Stomach smooth muscle (tissue), 2 donors: Measurements from ENCODE around the gene TSHR.
A peak's percentile ranks its signal among the peaks of the same experiment; 100 is the strongest.

Source experiments
- H3K27ac ChIP-seq: one replicate; pipeline ENCODE4 v1.7.0; 2013; ENCODE audit warnings: mild to moderate bottlenecking, low read length, inconsistent platforms
- H3K27me3 ChIP-seq, 2 donors: one replicate each; pipeline ENCODE4 v1.7.0; 2013; ENCODE audit warnings: low read length in 2 of 2; ENCODE audit not compliant: insufficient read depth in 2 of 2, control insufficient read depth in 1 of 2
- H3K36me3 ChIP-seq, 2 donors: one replicate each; pipeline ENCODE4 v1.7.0; 2013; ENCODE audit warnings: low read length in 2 of 2; ENCODE audit not compliant: control insufficient read depth in 2 of 2, insufficient read depth in 2 of 2
- H3K4me1 ChIP-seq: one replicate; pipeline ENCODE4 v1.7.0; 2013; ENCODE audit warnings: low read length; ENCODE audit not compliant: control insufficient read depth, insufficient read depth
- H3K4me3 ChIP-seq, 2 donors: one replicate each; pipeline ENCODE4 v1.7.0; 2013; ENCODE audit warnings: low read length in 2 of 2
- H3K9ac ChIP-seq, 2 donors: one replicate each; pipeline ENCODE4 v1.7.0; 2013; ENCODE audit warnings: low read length in 2 of 2, mild to moderate bottlenecking in 1 of 2
- H3K9me3 ChIP-seq, 2 donors: one replicate each; pipeline ENCODE4 v1.7.0; 2013; ENCODE audit warnings: low read length in 2 of 2; ENCODE audit not compliant: control insufficient read depth in 2 of 2
- donor health status: healthy.
- donor health status: Pancreatic carcinoma.

Gene TSHR

DNA sequence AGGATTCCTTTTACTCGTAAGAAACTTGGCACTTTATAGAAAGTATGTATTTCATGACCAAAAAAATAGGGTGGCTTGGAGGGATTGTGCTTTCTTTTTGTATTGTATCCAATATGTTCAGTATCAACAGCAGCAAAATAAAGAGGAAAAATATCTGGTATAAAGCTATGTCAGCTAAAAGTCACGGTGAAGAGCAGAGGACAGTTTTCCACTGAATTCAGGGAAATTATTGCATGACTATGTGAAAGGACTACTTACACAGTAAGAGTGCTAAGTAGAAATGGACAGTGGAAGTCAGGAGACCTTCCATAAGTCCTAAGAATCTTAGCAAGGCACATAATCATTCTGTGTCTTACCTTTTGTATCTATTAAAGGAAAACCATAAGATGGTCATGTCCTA, 19.3 kb downstream of the TSHR start:
- Histone ChIP-seq H3K9ac (no peak overlapping the region), H3K9me3 (no peaks in the 10 kb centered on the region), H3K4me3 (no peak overlapping the region), H3K27me3 (no peaks in the 10 kb centered on the region), H3K27ac (peak overlapping the region; percentile 56), H3K4me1 (peaks cover 5% of the 10 kb centered on the region), H3K36me3 (no peaks in the 10 kb centered on the region)

DNA sequence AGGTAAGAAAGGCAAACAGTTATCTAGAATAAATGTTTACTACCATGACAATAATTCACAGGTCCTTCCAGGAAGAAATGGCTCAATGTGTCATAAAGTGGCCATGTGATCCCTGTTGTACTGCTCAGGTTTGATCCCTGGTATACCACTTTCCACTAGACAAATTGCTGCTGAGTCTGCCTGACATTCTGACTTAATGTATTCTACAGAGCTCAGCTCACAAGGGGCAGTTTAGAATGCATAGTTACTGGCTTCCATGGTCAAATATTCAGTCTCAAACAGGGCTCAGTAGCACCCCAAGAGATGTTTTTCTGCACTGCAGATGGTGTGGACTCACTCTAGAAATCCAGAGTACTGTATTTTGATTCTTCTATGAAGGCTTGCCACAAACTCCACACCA, 21.8 kb downstream of the TSHR start:
- no peak overlapping the region for H3K27ac ChIP-seq
- peaks cover 5% of the 10 kb centered on the region for H3K4me1 ChIP-seq

DNA sequence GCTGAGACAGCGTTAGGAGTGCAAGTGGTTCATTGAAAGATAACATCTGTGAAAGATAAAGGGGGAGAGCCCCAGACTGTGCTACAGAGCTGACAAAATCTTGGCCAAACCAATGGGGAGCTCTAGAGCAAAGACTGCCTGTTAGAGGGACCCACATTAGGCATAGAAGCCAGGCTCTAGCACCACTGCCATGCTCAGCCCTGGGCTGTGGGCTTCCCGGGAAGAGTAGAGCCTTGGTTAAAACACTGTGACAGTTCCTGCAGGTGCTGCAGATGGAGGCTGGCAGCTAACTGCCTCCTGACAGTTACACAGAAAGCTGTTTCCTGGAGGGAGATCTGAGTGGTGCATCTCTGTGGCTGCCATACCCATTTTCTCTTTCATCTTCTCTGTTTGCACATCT, 23.0 kb downstream of the TSHR start:
- H3K9me3 ChIP-seq: no peaks in the 10 kb centered on the region
- H3K4me1 ChIP-seq: peaks cover 5% of the 10 kb centered on the region
- no peak overlapping the region for H3K9ac ChIP-seq
- H3K27me3 ChIP-seq: peaks cover 0 to 3% of the 10 kb centered on the region in 2 donors
- H3K4me3 ChIP-seq: no peak overlapping the region
- no peaks in the 10 kb centered on the region for H3K36me3 ChIP-seq
- H3K27ac ChIP-seq: no peak overlapping the region

More for the DNA sequence above, 21.8 kb downstream of the TSHR start:
- Histone ChIP-seq H3K36me3 (no peaks in the 10 kb centered on the region), H3K27me3 (peaks cover 0 to 3% of the 10 kb centered on the region in 2 donors), H3K9ac (no peak overlapping the region), H3K9me3 (no peaks in the 10 kb centered on the region), H3K4me3 (no peak overlapping the region)

DNA sequence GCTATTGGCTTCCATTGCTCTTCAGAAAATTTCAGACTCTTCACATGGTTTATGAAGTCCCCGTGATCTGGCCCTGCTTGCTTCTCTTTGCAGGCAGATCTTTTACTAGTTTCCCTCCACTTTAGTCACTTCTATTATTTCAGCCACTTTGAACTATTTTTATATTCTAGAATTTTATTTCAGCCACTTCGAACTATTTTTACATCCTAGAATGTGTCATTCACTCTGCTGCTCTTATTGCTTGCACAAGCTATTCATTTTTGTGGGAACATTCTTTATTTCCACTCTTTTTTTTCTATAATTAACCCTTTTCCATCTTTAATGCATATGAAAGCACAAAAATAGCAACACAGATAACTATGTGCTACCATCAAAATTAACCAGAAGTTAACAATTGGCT, 24.5 kb downstream of the TSHR start:
- Histone ChIP-seq H3K36me3 (no peaks in the 10 kb centered on the region), H3K4me1 (no peaks in the 10 kb centered on the region), H3K9me3 (no peaks in the 10 kb centered on the region), H3K27me3 (peaks cover 0 to 3% of the 10 kb centered on the region in 2 donors), H3K27ac (no peak overlapping the region), H3K4me3 (no peak overlapping the region), H3K9ac (no peak overlapping the region)

DNA sequence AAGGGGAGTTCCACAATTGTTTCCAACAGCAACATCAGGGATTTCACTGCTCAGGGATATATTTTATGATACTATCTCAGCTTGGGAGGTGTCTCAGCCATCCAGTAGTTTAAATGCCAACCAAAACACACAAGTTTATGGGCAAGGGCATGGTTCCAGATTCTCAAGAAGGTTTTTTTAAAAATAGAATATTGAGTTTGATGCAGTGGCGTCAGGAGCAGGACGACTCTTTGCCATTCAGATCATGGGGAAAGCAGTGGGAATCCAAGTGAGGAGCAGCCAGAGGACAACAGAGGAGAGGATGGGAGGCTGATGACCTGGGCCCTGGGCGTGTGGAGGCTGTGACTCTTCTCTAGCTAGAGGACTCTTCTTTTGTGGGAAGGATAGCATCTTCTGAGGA, 25.7 kb downstream of the TSHR start:
- Histone ChIP-seq H3K4me3 (no peak overlapping the region), H3K9ac (no peak overlapping the region), H3K27ac (no peak overlapping the region), H3K4me1 (no peaks in the 10 kb centered on the region), H3K9me3 (no peaks in the 10 kb centered on the region), H3K36me3 (no peaks in the 10 kb centered on the region), H3K27me3 (peaks cover 0 to 3% of the 10 kb centered on the region in 2 donors)

DNA sequence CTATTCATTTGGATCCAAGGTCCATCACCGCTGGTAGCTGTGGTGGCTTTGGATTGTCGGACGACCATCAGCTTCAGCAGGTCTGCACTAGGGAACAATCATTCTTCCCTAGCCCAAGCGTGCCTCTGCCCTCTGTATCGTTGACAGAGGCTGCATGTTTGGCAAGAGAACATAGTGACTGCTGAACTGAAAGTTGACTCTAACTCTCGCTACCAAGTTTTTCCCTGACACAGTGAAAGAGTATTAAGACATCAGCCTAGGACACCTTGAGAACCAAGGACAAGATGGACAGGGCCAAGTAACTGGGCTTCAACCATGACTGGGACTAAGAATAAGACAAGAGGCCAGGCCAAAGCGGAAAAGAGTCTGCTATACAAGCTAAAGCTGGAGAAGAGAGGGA, 26.3 kb downstream of the TSHR start:
- H3K27ac ChIP-seq: no peak overlapping the region
- H3K9me3 ChIP-seq: no peaks in the 10 kb centered on the region
- H3K4me1 ChIP-seq: no peaks in the 10 kb centered on the region
- H3K36me3 ChIP-seq: no peaks in the 10 kb centered on the region
- H3K9ac ChIP-seq: no peak overlapping the region
- peaks cover 0 to 3% of the 10 kb centered on the region in 2 donors for H3K27me3 ChIP-seq
- no peak overlapping the region for H3K4me3 ChIP-seq

DNA sequence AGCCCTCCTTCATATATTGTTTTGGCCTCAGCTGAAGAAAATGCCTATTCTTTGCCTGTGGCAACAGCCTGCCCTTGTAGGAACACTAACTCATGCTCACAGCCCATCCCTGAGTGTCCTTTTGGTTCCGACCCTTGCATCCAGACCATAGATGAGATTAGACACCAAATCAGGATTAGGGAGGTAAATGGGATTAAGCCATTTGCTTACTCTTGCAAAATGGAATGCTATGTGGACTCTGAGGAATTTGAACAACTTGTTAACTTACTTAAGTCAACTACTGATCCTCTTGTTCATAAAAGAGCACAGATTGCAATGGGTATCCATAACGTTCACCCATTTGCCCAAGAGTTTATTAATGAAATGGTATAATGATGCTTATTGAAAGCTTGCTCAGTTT, 27.3 kb downstream of the TSHR start:
- Histone ChIP-seq H3K4me3 (no peak overlapping the region), H3K9me3 (no peaks in the 10 kb centered on the region), H3K36me3 (no peaks in the 10 kb centered on the region), H3K27ac (no peak overlapping the region), H3K27me3 (peaks cover 0 to 3% of the 10 kb centered on the region in 2 donors), H3K9ac (no peak overlapping the region), H3K4me1 (no peaks in the 10 kb centered on the region)

DNA sequence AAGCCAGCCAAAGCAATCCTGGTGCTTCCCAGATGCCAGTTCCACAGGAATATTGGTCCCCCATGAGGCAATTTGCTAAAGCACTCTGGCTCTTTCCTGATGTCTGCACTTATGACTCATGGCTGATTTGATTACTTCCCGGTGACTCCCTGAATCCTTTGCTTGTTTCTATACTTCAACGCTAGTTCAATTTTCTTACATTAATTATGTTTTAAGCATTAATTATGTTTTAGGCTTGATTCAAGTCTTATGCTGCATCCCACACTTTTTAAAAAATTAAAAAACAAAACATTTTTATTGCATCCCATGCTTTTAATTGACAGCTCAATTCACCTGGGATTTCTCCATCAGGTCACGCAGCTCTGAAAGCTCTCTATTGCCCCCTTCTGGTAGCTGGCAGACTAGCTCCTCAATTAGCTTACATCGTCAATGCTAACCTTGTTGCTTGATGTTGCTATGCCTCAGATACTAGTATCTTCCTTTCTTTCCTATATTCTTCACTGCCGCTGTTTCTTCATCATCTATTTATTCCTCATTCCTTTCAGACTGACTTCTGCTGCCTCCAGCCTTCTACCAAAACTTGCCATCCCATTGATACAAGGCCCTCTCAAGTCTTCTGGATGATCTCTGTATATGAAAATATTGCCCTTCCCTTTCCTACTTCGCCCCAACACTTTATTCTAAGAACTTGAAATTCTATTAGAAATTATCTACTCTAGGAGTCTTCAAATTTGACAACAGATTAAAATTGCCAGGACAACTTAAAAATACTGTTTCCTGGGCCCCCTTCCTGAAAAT, 32.0 kb downstream of the TSHR start:
- Histone ChIP-seq H3K9ac (no peak overlapping the region), H3K36me3 (no peaks in the 10 kb centered on the region), H3K27me3 (peaks cover 0 to 4% of the 10 kb centered on the region in 2 donors), H3K4me3 (no peak overlapping the region), H3K9me3 (no peaks in the 10 kb centered on the region), H3K27ac (no peak overlapping the region), H3K4me1 (no peaks in the 10 kb centered on the region)

DNA sequence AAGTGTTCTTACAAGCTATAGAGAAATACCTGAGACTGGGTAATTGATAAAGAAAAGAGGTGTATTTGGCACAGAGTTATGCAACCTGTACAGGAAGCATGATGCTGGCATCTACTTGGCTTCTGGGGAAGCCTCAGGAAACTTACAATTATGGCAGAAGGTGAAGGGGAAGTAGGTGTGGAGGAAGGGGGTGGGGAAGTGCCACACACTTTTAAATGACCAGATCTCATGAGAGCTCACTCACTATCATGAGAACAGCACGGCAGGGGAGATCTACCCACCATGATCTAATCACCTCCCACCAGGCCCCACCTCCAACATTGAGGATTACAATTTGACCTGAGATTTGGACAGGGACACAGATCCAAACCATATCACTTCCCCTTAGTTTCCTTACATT, 32.8 kb downstream of the TSHR start:
- H3K4me3 ChIP-seq: no peak overlapping the region
- H3K27ac ChIP-seq: no peak overlapping the region
- no peaks in the 10 kb centered on the region for H3K4me1 ChIP-seq
- H3K36me3 ChIP-seq: no peaks in the 10 kb centered on the region
- H3K9ac ChIP-seq: no peak overlapping the region
- no peaks in the 10 kb centered on the region for H3K9me3 ChIP-seq
- H3K27me3 ChIP-seq: peaks cover 0 to 4% of the 10 kb centered on the region in 2 donors

DNA sequence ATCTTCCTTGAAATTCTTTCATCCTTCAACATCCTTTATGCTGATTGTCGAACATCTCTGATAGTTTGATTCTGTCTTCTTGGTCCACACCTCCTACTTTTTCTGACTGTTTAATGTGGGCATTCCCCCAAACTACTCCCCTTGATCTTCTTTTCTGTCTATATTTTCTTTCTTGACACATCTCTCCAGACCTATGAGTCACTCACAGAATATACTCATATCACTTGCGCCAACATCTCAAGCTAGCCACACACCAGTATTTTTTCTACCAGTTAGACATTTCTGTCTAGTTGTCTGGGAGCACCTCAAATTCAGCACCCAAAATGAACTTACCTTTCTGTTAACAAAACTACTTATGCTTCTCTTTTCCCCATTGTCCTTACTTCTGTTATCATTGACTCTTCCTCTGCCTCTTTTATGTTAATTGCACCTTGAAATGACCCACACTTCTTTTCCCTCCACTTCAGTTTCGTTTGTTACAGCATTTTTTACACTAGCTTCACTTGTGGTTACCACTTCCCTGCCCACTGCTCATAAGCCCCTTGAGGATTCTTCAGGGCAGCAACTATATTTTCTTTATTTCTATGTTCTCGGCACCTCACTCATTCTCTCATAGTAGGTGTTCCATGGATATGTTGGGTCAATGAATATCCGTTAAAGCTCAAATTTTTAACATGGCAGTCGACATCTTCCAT, 33.5 kb downstream of the TSHR start:
- Histone ChIP-seq H3K4me1 (no peaks in the 10 kb centered on the region), H3K27ac (no peak overlapping the region), H3K27me3 (peaks cover 0 to 4% of the 10 kb centered on the region in 2 donors), H3K9me3 (no peaks in the 10 kb centered on the region), H3K36me3 (no peaks in the 10 kb centered on the region), H3K4me3 (no peak overlapping the region), H3K9ac (no peak overlapping the region)

DNA sequence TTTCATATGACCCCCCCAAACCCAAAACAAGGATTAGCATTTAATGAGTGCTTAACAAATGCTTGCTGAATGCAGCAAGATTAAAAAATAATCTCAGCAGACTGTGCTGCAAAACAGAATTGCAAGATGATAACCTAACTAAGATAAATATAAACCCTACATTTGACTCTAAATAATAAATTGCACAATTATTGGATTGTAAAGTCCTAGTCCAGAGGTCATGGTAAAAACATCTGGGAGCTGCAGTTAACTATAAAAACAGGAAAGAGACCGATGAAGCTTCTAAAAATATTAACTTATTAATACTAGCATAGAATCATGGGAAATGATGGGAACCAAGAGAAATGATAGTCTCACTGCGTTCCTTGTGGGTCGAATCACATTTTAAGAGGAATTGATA, 37.2 kb downstream of the TSHR start:
- H3K9me3 ChIP-seq: no peaks in the 10 kb centered on the region
- no peak overlapping the region for H3K27ac ChIP-seq
- H3K4me3 ChIP-seq: no peak overlapping the region
- no peak overlapping the region for H3K9ac ChIP-seq
- no peaks in the 10 kb centered on the region for H3K36me3 ChIP-seq
- H3K27me3 ChIP-seq: peaks cover 0 to 8% of the 10 kb centered on the region in 2 donors
- H3K4me1 ChIP-seq: no peaks in the 10 kb centered on the region
